Loucy (cell line): ENCODE measurements around the gene CUEDC1.

Experiments used
- CTCF ChIP-seq: fragments of 200-600 bp; sonication (generic); conservative IDR thresholded peaks from 2 replicates; pipeline ENCODE4 v1.5.1; 2014; ENCODE audit warnings: mild to moderate bottlenecking, antibody characterized with exemption, low read length
- EZH2phosphoT487 ChIP-seq: fragments of 200-600 bp; IDR thresholded peaks from 2 replicates; pipeline ENCODE4 v1.6.1; 2018; ENCODE audit warnings: antibody characterized with exemption, mild to moderate bottlenecking, moderate library complexity, borderline replicate concordance

GRCh38 chr17:57915544-57915943 lies 39.7 kb downstream of the CUEDC1 start:
- no peak for TF ChIP-seq CTCF
- TF ChIP-seq EZH2phosphoT487: no peak
